Stimulated activated CD4-positive, alpha-beta T cell treated with anti-CD3 and anti-CD28 coated beads, Interleukin-15, amount 100 ng/mL, for 1 hour (primary cell): ENCODE data around the gene PTPRD.

Experiments used
- DNase-seq, 2 donors: peaks; one replicate each; pipeline ENCODE4 v3.0.0-alpha.2; 2020; ENCODE audit warnings: low read depth in 1 of 2, low spot score in 1 of 2

The PTPRD gene

DNA sequence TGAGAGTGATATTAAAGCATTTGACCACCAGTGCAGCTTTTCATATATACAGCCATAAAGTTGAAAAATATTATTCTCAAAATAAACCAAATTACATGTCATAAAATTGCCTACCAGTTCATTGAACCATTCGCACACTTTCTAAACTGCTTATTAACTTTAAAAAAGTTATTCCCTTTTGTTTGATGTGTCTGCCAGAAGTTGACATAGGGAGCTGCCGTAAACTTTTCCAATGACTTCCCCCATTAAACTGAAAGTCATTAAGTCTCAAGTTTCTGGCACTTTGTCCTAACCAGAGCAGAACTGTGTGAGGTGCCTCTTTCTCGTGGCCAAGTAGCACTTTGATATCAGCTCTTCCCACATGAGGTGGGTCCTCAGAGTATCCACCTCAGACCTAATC, 2231.2 kb downstream of the PTPRD start:
- no peak for DNase-seq

DNA sequence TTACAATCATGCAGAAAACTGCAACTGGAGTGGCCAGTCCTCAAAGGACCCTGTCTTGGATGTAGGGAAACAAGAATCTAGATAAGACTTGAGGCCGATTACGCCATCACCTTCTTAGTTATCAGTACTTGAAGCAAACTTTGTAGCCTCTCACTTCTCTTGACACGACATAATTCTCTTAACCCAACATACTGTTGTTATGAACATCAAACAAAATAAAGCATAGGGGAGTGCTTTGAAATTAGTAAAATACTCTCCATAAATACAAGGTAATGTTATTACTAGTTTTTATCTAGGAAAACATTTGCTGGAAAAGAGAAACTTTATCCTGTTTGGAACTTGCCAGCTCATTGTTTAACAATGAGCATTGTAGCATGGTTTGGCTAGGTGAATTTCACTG, 2238.3 kb downstream of the PTPRD start:
- DNase-seq: no peak

DNA sequence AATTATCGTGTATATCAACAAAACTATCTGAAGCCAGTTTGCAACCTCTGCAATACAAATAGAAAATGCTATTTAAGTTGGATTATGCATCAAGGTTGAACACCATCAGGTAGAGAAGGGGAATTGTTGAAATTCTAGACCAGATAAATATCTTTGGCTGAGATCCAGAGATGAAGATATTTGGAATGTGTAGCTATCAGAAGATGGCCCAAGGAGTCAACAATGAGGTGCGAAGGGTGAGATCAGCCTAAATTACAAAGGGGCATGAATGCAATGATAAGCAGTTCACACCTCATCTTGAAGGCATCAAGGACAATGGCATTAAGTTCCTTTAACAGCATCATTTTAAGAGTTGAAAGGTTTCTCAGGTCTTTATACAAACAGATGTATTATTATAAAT, 2241.1 kb downstream of the PTPRD start:
- no peak for DNase-seq

DNA sequence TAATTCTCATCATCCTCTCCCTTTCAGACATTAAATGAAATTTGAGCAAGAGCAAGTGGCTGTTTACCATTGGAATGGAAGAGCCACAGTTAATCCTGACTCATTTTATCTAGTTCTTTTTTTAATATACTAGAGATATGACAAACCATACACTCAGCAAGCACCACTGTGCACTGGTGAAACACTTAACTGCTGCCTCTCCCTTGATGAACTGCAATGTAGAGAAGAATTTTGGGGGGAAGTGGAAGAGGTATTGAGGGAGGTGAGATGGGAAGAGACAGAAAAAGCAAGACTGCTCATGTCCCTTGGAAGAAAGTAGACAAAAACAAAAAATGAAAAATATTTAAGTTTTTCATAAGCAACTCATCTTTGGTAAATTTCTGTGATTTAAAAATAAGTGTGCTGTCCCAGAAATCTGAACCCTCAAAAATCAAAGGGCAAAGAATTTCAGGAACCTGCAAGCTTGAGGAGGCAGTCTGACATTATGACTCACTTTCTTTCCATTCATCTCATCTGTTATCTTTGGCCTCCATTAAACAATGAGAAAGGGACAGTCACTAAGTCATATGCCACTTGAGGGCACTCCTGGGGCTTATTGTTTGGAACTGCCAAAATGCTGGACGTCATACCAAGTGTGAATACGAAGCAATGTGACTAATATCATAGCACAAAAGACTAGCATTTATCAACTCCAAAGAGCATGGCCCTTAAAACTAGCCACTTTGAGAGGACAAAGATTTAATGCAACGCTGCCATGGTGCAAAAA, 2246.5 kb downstream of the PTPRD start:
- no peak for DNase-seq

DNA sequence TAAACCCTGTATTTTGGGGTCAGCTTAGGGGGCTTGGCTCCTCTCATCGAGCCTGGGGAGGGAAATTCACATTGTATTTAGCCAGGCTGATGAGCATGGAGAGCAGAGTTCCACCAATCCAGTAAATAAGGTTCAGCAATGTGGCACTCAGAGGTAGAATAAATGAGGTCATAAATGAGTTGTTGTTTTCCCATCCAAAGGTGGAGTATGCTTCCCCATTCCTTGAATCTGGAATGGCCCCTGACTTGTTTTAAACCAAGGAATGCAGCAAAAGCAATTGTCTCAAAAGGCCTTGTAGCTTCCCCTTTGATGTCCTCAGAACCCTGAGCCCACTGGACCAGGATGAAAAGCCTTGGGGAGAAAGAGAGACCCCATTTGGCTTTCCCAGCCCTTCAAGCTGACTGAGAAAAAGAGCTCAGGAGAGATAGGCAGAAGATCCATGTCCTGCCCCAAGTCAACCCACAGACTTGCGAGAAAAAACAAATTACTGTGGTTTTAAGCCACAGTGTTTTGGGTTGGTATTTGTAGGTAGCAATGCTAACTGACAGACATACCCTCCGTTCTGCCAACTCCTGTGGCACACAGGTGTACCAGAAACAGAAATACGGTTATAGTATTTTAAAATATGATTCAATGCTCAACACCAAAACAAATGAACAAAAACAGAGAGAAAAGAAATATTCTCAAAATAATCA, 2247.2 kb downstream of the PTPRD start:
- DNase-seq: no peak

DNA sequence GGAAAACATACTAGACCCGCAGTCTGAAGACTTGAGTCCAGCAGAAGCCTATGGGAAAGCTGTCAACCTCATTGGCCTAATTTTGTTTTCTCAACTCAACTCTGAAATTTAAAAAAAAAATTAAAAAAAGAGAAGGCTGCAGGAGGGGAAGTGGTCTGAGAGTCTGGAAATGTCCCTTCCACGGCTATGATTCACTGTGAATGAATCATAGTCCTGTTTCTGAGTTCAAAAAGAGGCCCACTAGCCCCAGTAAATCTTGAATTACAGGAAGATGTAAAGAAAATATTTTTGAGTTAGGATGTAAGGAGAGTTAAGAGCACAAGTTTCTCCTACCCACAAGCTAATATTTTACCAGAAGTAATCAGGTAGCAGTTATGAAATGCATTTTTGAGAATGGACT, 2247.8 kb downstream of the PTPRD start:
- no peak for DNase-seq

DNA sequence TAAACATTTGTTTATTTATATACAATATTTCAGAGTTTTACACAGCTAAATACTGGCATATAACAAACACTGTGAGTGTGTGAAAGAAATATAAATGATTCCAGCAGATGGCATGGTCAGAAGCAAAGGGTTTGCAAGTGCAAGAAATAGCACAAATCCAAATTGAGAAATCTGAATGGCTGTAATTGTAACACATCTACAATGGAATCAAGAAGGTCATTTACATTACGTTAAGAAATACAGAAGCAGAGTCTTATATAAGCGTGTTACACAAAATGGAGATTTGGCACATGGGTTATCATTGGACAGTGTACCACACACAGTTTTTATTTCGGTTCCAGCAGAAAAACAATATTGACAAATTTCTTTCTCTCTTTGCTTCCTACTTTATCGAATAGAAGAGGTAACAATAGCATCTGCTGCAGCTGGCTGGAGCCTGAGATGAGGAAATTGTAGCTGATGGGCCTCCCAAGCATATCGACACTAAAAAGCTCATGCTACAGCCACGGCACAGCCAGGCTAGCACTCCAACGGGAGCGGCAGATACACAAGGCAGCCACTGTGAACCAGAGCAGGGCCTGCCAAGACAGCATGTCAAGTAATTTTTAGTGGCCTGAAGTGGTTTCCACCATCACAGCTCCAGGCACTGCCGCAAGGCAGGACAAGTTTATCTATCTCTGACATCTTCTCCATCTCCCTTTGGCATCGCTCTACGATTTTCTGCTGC, 2248.6 kb downstream of the PTPRD start:
- no peak for DNase-seq

DNA sequence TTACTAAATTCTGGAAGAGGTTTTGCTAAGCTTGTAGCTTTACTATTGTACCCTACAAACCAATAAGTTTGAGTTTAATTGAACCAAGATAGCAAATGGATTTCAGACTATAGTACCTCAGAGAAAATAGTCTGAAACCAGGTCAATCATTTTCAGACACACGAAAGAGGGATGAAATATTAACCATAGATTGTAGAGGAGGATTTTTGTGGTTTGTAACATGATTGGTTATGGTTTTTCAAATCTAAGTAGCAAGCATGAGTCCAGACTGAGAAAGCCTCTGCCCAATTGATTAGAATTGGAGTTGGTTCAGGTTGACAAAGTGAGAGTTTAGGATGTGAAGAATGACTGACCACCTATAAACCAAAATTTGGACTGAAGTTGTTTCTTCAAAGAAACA, 2250.6 kb downstream of the PTPRD start:
- no peak for DNase-seq

DNA sequence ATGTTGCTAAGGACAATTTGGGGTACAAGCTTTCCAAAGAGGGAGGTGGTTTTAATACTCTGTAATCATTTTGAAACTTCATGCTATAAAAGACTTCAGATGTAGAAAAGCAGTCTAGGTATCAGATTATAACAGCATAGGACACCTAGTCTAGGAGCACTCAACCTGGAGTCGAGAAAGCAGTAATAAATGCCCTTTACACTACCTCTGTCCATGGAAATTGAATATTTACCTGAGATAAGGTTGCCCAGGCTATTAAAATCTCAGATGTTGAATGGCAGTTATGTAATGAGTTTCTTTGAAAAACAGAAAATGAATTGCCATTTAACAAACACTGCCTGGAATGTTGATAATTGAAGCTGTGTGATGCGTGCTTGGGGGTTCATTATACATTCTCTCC, 2251.4 kb downstream of the PTPRD start:
- no peak for DNase-seq

DNA sequence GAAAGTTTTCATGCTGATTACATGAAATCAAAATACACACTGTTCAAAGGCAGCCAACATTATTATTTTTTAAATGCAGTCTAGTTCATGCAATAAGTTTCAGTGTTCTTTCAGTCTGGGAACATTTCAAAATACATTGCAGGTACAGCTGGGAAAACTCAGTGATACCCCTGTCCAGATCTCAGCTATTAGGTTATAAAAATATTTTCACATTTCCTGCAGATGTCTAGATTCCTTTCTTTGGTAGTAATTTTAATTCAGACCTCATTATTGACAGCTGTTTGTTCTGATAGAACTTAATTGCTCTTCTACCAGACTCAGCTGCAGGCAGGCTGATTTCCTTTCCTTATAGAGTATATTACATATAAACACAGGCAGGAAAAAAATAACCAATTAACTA, 2256.4 kb downstream of the PTPRD start:
- DNase-seq: no peak

DNA sequence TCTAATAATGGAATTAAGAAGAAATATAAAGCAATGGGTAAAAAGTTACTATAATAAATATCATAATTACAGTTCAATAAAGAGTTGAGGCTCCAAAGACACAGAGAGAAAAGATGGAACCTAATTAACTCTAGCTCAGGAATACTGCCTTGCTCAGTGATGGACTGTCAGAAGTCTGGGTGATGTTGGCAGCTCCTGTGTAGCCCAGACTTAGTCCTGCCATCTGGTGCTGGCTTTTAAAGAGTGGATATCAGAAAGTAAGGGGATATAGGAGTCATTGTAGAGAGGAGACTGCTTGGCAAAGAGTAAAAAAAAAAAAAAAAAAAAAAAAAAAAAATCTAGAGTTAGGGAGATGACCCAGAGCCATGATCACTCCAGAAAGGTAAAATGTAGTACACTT, 2261.4 kb downstream of the PTPRD start:
- DNase-seq: no peak

DNA sequence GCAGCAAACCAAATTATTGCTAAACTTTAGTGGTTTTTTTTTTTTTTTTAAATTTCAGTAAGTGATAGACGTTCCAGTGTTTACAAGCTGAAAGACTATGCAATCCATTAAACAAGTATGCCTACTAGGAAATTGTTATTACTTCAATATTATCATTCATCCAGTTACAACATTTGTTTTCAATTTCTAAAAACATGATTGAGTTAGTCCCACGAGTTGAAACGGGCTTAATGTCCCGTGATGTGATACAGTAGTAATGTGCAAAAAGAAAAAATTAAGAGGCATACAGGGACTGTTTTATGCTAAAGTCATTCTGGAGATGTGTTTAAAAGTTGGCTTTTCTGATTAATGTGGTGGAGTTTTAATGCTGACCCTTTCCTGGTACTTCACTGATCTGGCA, 2262.9 kb downstream of the PTPRD start:
- no peak for DNase-seq

DNA sequence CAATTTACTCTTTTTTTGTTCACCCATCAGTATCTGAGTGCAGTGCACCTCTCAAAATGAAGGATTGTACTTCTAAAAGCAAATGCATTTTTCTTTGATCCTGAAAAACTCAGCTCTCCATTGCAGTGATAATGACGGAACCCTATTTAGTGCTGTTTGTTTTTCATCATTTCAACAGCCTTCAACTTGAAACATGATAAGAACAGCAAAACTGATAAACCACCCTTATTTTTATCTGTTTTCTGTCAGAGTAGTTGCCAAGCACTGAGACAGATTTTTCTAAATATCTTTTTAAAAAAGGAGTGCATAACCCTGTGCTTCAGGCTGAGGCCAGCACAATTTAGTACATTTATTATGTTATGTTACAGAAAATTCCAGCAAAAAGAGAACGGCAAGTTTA, 2263.4 kb downstream of the PTPRD start:
- DNase-seq: no peak

DNA sequence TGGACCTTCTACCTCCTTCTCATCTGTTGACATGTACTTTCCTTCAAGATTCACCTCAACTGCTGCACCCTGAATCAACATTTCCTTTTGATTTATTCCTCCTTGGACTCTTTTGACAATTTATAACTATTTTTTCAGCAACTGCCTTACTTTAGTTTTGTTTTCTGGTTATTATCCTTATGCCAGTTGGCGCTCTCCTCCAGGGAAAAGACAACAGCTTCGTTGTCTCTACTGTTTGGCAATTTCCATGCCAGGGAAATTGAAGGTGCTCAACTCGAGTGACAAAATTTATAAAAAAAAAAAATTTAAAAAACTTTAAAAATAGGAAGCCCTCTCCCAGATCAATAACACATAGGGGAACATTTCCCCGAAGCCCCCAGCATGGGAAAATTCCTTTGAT, 2264.0 kb downstream of the PTPRD start:
- no peak for DNase-seq

DNA sequence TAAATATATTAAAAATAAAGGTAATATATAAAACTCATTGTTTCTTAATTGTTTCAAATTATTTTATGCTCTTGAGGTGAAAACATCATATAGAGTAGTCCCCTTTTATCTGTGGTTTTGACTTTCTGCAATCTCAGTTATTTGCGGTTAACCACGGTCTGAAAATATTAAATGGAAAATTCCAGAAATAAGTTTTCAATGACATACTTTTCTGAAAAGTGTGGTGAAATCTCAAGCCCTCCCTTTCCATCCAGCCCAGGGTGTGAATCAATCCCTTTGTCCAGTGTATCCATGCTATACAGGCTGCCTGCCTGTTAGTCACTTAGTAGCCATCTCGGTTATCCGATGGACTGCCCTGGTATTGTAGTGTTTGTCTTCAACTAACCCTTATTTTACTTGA, 2266.5 kb downstream of the PTPRD start:
- DNase-seq: no peak

DNA sequence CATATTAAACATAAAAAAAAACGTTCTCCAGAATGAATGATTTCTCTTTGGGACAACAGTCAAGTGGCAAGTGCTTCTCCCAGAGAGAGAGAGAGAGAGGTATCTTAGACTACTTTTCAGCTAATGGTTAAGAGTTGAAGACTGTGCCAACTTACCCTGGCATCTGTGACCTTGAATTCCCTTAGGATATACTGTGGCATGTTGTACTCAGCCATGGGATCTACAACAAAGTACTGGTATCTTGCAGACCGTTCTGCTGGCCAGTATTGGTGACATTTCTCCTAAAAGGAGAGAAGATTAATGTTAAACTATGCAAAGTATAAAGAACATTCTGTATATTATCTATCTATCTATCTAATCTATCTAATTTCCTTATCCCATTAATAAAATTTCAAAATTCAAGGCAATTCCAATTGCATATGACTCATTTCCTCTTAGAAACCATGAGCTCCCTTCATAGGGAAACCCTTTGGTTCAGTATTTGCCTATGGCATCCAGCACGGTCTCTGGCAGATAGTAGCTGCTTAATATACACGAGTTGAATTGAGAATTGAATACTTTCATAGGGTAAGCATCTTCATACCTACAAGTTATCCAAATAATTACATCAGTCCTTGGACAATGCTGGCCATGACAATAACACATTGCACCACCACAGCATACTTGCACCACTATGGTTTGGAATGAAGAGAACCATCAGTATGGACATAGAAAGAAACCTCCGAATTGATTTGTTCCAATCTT, 2273.9 kb downstream of the PTPRD start:
- DNase-seq: no peak

DNA sequence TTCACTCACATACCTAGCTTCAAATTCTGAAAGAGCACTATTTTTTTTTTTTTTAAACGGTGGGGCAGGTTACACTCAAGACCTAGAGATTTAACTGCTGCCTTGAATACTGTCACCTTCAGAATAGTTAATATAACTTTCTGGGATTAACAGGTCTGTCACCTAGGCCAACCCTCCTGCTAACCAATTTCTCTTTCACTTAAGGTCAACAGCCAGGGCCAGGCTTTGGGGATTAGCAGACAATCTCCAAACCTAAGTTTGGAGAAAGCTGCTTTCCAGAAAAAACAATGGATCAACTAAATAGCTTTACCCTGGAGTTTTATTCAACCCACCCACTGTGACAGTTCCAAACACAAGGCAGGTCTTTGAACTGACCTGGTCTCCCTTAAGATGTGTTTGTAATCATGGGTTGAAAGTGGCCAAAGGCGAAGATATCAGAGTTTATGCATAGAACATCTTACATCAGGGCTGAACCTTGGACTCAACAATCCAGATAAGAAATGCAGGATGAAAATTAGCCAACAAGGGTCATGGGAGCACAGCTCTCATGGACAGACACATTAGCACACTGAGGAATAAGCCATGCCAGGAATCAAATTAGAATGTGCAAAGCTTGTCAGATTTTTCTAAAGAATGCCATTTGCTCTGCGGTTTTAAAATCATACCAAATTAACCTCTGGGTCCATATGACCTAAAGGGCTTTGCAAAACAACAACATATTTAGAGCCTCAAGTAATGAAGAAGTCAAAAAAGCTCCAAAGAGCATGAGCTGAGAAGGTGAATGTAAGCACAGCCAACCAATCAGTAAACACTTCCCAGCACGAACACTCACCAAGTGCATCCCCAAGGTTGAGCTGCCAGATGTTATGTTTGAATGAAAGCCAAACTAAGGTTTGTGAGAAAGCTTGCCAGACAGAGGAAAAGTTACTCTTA, 2274.7 kb downstream of the PTPRD start:
- DNase-seq: no peak

DNA sequence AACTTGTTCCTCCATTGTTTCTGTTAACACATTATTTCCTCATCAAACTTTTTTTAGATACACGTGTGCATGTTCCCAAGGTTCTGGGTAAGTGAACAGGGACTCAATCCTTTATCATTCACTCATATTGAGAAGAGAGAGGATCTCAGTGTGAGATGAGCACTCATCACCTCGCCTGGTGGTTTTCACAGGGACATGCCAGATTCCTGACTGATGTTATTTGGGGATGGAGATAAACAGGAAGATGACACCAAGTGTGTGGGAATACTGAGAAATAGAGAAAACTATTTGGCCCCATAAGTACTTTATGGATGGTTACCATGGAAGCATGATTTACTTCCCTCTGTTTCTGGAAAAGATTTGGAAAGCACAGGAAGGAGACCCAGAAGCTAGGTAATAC, 2279.9 kb downstream of the PTPRD start:
- no peak for DNase-seq

DNA sequence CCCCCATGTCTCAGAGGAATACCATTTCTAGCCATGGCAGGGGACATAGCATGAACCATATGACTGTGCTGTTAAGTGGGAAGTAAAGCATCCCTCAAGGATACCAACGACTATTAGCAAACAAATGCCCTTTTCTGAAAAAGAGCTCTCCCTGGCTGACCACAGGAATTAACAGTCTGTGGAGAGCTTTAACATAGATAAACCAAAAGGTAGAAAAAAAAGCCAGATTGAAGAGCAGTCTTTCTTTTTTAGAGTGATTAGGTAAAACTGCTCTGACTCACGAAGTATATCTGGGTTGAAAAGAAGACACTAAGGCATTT, 2280.5 kb downstream of the PTPRD start:
- no peak for DNase-seq

DNA sequence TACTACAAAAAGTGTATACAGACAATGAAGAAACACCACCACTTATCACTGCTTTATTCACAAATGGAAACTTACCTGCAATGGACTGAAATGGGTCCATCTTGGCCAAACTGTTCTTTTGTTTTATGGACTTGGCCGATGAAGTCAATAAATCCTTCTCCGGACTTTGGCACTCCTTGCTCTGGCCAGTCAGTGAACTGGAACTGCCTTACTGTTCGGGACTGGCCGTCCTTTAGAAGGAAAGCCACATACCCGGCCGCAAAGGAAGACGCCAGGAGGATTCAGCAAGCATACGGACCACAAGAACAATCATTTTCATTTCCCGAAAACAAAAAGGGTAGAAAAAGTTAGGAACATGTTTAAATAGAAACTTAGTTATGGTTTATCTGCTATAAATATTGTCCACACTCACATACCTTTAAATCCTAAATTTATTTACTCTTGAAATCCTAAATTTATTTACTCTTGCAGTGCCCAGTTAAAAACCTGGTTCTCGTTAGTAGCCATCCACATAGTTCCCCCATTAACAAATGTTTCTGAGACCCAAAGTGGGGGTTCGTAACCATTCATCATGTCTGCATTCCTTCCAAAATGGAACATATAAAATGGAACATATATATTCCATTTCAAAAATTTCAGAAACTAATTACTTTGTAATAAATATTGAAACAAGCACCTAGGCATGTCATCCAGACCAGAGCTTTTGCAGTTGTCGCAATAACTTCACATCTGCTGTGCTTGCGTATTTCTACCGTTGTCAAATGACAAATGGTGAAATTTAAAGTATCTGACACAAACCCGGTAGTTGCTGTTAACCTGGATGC, 2281.1 kb downstream of the PTPRD start:
- no peak for DNase-seq
